ENCODE data around the gene HLF.

GRCh38 chr17:55269894-55270293, 5.1 kb downstream of the HLF start:
- TF ChIP-seq, protein P1, sequence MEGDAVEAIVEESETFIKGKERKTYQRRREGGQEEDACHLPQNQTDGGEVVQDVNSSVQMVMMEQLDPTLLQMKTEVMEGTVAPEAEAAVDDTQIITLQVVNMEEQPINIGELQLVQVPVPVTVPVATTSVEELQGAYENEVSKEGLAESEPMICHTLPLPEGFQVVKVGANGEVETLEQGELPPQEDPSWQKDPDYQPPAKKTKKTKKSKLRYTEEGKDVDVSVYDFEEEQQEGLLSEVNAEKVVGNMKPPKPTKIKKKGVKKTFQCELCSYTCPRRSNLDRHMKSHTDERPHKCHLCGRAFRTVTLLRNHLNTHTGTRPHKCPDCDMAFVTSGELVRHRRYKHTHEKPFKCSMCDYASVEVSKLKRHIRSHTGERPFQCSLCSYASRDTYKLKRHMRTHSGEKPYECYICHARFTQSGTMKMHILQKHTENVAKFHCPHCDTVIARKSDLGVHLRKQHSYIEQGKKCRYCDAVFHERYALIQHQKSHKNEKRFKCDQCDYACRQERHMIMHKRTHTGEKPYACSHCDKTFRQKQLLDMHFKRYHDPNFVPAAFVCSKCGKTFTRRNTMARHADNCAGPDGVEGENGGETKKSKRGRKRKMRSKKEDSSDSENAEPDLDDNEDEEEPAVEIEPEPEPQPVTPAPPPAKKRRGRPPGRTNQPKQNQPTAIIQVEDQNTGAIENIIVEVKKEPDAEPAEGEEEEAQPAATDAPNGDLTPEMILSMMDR (conservative IDR thresholded peaks at IDR 0.05; ENCODE audit: low read depth, low read length) = no peak
- no peak for TF ChIP-seq EZH2 (IDR thresholded peaks at IDR 0.05; ENCODE audit: borderline replicate concordance, low read depth, low read length, poor library complexity, severe bottlenecking)

Data from A673 (cell line).